Measurements from ENCODE around the gene TRNT1. TPM values are rescaled to one million over a fixed set of nuclear protein-coding genes. Genes with fewer than 3 reads are reported as not detected.

TRNT1 gene
- 13.7 and 16.8 TPM in 2 replicates for total RNA-seq

GRCh38 chr3:3126477-3127431 is at the start of gene TRNT1:
TRNT1 (plus strand) TSS chr3:3126940; CDS start chr3:3129041, 2,101 bp downstream.

DNA sequence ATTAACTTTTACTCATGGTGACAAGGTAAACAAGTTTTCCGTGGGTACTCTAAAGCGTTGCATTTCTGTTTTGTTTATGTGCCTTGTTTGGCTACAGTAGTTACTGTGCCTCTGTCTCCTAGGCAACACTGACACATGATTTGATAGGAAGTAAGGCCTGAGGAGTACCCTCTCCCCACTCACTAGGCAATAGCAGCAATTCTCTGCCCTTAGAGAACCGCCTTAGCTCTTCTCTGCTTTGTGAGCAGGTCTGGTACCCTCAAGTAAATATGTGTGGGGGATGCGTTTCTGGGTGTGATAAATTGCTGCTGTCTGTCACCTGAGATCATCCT is 16.5 kb upstream of the TRNT1 start, which contains the start of gene IL5RA:
Gene IL5RA, minus strand, starts transcription at position 76 of the 332 bp plus-strand sequence. CDS start 5,390 bp downstream, outside the sequence.

DNA sequence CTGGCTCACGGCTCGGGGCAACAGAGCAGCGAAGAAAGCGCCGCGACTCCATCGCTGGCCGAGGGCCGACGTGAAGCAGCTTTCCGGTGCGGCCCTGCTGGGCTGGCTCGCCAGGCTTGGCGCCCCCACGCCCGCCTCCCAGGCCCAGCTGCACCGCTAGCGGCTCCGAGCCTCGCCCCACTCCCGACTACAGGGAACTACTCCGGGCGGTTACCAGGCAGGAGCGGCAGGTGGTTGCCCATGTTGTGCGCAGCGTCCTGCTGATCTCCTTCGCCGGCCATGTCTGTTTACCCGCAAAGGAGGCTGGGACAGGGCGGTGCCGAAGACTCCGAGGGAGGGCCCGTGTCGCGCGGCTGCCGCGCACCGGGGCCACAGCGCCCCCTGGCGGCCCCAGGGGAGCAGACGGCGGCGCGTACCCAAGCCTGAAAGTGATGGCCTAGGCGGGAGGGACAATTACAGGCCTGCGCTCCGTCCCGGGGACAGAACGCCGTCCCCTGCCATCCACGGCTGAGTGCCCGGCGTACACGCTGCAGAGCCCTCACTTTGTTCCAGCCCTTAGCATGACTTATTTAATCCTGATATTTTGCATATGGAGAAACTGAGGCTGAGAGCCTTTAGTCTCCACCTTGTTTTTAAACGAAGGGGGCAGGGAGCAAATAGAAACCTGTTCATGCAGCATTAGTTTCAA is 52.8 kb downstream of the TRNT1 start, which contains the start of gene CRBN:
Gene CRBN, minus strand, starts transcription at position 285 of the 688 bp plus-strand sequence. Its CDS starts 4 bp downstream, at position 281.

Small RNA genes lying within 50 kb of the gene (small RNA-seq; reads per million reads assigned to genes)
- not detected for gene RF00416

Other genes starting within 250 kb of the TRNT1 start
- gene IL5RA, start 16.6 kb upstream of the TRNT1 start, total RNA-seq: not detected in 2 replicates
- 64.3 and 78.6 TPM in 2 replicates for gene CRBN, start 52.8 kb downstream of the TRNT1 start, total RNA-seq

Data from vein endothelial cell (primary cell).